IMR-90 (cell line): ENCODE data around the gene TEX22.

ENCODE experiments used
- BHLHE40 ChIP-seq: fragments of 150-350 bp; IDR thresholded peaks from 2 replicates; pipeline ENCODE4 v1.6.1; 2016; ENCODE audit warnings: mild to moderate bottlenecking, low read depth, low read length
- CHD1 ChIP-seq: IDR thresholded peaks from 2 replicates; pipeline ENCODE4 v1.6.1; 2012; ENCODE audit warnings: low read depth, low read length, improper control_type of control experiment
- MXI1 ChIP-seq: IDR thresholded peaks from 2 replicates; pipeline ENCODE4 v1.6.1; 2012; ENCODE audit warnings: low read depth, mild to moderate bottlenecking, low read length, moderate library complexity, borderline replicate concordance
- POLR2A ChIP-seq: IDR thresholded peaks from 2 replicates; pipeline ENCODE4 v1.6.1; 2012; ENCODE audit warnings: mild to moderate bottlenecking, low read depth, low read length
- SMC3 ChIP-seq: fragments of 150-350 bp; IDR thresholded peaks from 2 replicates; pipeline ENCODE4 v1.6.1; 2016; ENCODE audit warnings: low read depth, mild to moderate bottlenecking, antibody characterized with exemption, low read length, moderate library complexity
- USF2 ChIP-seq: fragments of 150-350 bp; IDR thresholded peaks from 2 replicates; pipeline ENCODE4 v1.6.1; 2017; ENCODE audit warnings: mild to moderate bottlenecking, antibody characterized with exemption, low read length, low read depth
- TF ChIP-seq, protein P1 (sequence below): conservative IDR thresholded peaks from 2 replicates; pipeline ENCODE4 v1.5.1; 2012; ENCODE audit warnings: mild to moderate bottlenecking, low read depth, low read length, improper control_type of control experiment

DNA sequence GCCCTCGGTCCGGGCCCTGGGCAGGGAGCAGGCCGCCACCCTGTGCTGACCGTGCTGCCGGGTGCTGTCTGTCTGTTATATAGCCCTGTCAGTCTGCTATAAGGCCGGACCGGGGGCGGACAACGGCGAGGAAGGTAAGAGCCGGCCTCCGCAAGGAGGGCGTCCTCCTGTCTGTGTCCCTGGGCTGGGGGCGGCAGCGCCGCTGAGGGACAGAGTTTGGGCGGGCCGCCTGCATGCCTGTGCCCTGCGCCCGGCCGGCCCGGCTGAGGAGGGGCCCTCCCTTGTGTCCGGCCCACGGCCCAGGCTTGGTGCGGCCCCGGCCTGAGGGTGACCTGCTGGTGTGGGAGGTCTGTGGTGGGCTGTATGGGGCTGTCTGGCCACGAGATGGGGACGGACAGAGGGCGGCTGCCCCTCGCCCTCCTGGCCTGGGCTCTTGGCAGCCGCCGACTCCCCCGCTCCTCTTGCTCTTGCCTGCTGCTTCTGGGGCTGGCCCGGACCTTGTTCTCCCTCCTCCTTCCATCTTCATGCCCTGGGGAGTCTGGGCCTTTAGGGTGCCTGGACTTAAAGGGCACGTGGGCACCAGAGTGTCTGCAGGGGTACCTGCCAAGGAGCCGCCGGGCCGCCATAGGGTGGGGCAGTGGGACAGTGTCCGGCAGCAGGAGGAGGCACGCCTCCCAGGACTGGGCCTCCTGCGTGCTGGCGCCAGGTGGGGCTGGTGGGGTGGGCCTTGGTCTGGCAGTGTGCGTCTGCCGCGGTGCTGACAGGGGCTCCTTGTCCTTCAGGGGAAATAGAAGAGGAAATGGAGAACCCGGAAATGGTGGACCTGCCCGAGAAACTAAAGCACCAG lies 51.2 kb downstream of the TEX22 start:
- TF ChIP-seq MXI1, result no peak
- TF ChIP-seq USF2, result no peak
- TF ChIP-seq, protein P1, sequence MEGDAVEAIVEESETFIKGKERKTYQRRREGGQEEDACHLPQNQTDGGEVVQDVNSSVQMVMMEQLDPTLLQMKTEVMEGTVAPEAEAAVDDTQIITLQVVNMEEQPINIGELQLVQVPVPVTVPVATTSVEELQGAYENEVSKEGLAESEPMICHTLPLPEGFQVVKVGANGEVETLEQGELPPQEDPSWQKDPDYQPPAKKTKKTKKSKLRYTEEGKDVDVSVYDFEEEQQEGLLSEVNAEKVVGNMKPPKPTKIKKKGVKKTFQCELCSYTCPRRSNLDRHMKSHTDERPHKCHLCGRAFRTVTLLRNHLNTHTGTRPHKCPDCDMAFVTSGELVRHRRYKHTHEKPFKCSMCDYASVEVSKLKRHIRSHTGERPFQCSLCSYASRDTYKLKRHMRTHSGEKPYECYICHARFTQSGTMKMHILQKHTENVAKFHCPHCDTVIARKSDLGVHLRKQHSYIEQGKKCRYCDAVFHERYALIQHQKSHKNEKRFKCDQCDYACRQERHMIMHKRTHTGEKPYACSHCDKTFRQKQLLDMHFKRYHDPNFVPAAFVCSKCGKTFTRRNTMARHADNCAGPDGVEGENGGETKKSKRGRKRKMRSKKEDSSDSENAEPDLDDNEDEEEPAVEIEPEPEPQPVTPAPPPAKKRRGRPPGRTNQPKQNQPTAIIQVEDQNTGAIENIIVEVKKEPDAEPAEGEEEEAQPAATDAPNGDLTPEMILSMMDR, result no peak
- TF ChIP-seq POLR2A, result no peak
- no peak for TF ChIP-seq SMC3
- TF ChIP-seq BHLHE40, result no peak
- no peak for TF ChIP-seq CHD1
